Mucosa of rectum (tissue), 2 donors: ENCODE measurements around the gene PAF1.

Experiments used
- H3K27ac ChIP-seq, 2 donors: one replicate each; pipeline ENCODE4 v1.7.0; 2013; ENCODE audit warnings: inconsistent platforms in 2 of 2, low read depth in 2 of 2, low read length in 2 of 2
- H3K27me3 ChIP-seq, 2 donors: one replicate each; pipeline ENCODE4 v1.7.0; 2013; ENCODE audit warnings: low read length in 2 of 2; ENCODE audit not compliant: control insufficient read depth in 2 of 2, insufficient read depth in 2 of 2
- H3K36me3 ChIP-seq, 2 donors: one replicate each; pipeline ENCODE4 v1.7.0; 2013; ENCODE audit warnings: low read length in 2 of 2; ENCODE audit not compliant: control insufficient read depth in 2 of 2, insufficient read depth in 2 of 2
- H3K4me1 ChIP-seq, 2 donors: one replicate each; pipeline ENCODE4 v1.7.0; 2013; ENCODE audit warnings: low read length in 2 of 2, mild to moderate bottlenecking in 1 of 2; ENCODE audit not compliant: control insufficient read depth in 2 of 2, insufficient read depth in 2 of 2
- H3K4me3 ChIP-seq, 2 donors: one replicate each; pipeline ENCODE4 v1.7.0; 2013; ENCODE audit warnings: low read length in 2 of 2
- H3K9ac ChIP-seq, 2 donors: one replicate each; pipeline ENCODE4 v1.7.0; 2013; ENCODE audit warnings: low read length in 2 of 2, low read depth in 1 of 2, mild to moderate bottlenecking in 1 of 2
- H3K9me3 ChIP-seq, 2 donors: one replicate each; pipeline ENCODE4 v1.7.0; 2013; ENCODE audit warnings: low read length in 2 of 2; ENCODE audit not compliant: control insufficient read depth in 2 of 2
- donor health status: healthy.
- donor health status: Normal muscosa, but diverticular disease.

The PAF1 gene

GRCh38 chr19:39390751-39391437, at the start of gene PAF1, which contains the start of gene MED29:
Gene PAF1, minus strand, starts transcription at chr19:39391106. Its CDS starts 242 bp downstream, at chr19:39390864.
Gene MED29, plus strand, starts transcription at chr19:39391378. Its CDS starts 45 bp downstream, at chr19:39391423.
- Histone ChIP-seq H3K27me3 (no peaks in the 10 kb centered on the region), H3K9ac (peak within 1 kb of the TSS; percentile 99 to 100), H3K27ac (peak within 1 kb of the TSS; percentile 97 to 100), H3K36me3 (peaks cover 33 to 47% of the 10 kb centered on the region in 2 donors), H3K9me3 (no peaks in the 10 kb centered on the region), H3K4me3 (peak within 1 kb of the TSS; percentile 94 to 99), H3K4me1 (peaks cover 14 to 15% of the 10 kb centered on the region in 2 donors)

- peaks cover 14 to 20% of the 10 kb centered on the region in 2 donors for H3K4me1 ChIP-seq
- no peak overlapping the region for H3K27ac ChIP-seq
- H3K36me3 ChIP-seq: peaks cover 10 to 12% of the 10 kb centered on the region in 2 donors
- no peaks in the 10 kb centered on the region for H3K27me3 ChIP-seq
- H3K9ac ChIP-seq: no peak overlapping the region
- H3K9me3 ChIP-seq: no peaks in the 10 kb centered on the region
- no peak overlapping the region for H3K4me3 ChIP-seq
Measured at GRCh38 chr19:39438270-39438934, 47.5 kb upstream of the PAF1 start.

DNA sequence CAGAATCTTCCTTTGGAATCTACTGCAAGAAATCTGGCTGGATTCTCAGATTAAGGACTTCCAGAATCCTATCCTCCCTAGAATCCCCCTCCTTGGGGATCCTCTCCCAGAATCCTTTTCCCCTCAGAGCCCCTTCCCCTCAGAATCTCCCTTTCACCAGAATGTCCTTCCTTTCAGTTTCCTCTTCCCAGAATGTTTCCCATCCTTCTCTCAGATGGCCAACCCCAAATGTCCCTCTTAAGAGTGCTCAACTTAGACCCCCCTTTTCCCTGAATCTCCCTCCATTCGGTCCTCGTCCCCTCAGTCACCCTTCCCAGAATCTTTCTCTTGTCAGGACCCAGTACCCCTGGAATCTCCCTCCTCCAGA, 45.4 kb upstream of the PAF1 start:
- no peaks in the 10 kb centered on the region for H3K27me3 ChIP-seq
- no peaks in the 10 kb centered on the region for H3K9me3 ChIP-seq
- peaks cover 22 to 23% of the 10 kb centered on the region in 2 donors for H3K36me3 ChIP-seq
- H3K4me3 ChIP-seq: peak overlapping the region; percentile 84 to 97
- H3K4me1 ChIP-seq: peaks cover 14 to 20% of the 10 kb centered on the region in 2 donors
- H3K27ac ChIP-seq: peak overlapping the region; percentile 73 to 90
- H3K9ac ChIP-seq: peak overlapping the region; percentile 73 to 80

DNA sequence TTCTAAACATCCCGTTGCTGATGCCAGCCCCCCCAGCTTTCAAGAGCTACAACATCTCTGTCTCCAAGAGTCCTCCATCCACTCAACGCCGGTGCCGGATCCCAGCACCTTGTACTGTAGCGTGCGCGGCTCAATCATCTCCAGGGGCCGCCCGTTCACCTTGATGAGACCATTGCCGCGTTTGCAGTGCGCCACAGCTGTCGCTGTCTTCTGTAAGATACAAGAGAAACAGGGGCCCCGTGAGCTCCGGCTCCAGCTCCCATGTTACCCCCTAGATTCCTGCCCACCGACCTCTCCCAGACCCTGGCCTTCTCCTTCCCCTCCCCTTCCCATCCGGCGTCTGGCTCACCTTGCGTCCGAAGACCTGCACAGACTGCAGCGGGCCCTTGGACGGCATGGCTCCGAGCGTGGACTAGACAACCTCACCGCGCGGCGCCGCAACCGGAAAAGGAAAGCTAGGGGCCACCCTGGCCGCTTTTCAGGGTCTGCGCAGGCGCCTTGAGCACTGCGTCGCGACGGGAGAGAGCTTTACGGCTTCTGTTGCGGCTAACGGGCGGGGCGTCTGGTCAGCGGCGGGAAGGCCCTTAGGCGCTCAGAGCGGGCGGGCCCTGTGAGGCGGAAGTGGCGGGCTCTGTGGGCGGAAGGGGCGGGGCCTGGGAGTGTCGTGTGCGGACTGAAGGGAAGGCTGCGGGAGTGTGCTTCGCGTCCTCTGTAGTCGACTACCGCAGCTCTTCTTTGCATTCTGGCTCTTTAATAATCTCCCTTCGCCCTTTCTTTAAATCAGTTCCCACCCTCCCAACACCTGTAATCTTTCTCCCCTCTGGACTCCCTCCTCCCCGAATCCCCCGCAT, 44.8 kb upstream of the PAF1 start, which contains the start of gene RPS16:
Gene RPS16, minus strand, starts transcription at position 451 of the 851 bp plus-strand sequence. Its CDS starts 54 bp downstream, at position 397.
- Histone ChIP-seq H3K36me3 (peaks cover 22 to 26% of the 10 kb centered on the region in 2 donors), H3K27me3 (no peaks in the 10 kb centered on the region), H3K4me1 (peaks cover 18 to 24% of the 10 kb centered on the region in 2 donors), H3K27ac (peak within 1 kb of the TSS; percentile 73 to 90), H3K9ac (peak within 1 kb of the TSS; percentile 77 to 98), H3K4me3 (peak within 1 kb of the TSS; percentile 97), H3K9me3 (no peaks in the 10 kb centered on the region)

- H3K4me3 ChIP-seq: peak overlapping the region; percentile 97
- peaks cover 22 to 26% of the 10 kb centered on the region in 2 donors for H3K36me3 ChIP-seq
- H3K27ac ChIP-seq: no peak overlapping the region
- no peaks in the 10 kb centered on the region for H3K27me3 ChIP-seq
- H3K9ac ChIP-seq: peak overlapping the region; percentile 77 to 98
- peaks cover 18 to 24% of the 10 kb centered on the region in 2 donors for H3K4me1 ChIP-seq
- no peaks in the 10 kb centered on the region for H3K9me3 ChIP-seq
Measured at GRCh38 chr19:39434123-39435076, 43.5 kb upstream of the PAF1 start.

DNA sequence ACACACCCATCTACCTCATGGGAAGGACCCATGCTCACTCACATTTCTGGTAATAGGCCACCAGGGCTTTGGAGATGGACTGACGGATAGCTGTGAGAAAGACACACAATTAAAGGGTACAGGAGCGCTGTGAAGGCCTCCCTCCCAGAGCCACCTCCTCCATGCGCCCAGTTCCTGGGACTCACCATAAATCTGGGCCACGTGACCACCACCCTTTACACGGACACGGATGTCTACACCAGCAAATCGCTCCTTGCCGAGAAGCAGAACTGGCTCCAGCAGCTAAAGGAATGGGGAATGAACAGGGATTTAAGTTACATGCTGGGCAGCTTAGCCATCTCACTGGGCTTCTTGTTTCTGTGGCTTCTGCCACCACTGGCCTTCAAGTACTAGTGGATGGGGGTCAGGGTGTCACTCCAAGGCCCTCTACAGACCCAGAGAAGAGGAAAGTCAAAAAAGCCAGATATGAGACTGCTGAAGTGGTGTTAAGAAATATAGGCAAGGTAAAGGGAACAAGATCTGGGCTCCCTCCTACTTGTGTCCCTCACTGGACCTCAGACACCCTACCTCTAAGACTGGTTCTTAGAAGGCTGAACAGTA, 42.7 kb upstream of the PAF1 start:
- no peaks in the 10 kb centered on the region for H3K27me3 ChIP-seq
- peaks cover 18 to 24% of the 10 kb centered on the region in 2 donors for H3K4me1 ChIP-seq
- H3K36me3 ChIP-seq: peaks cover 22 to 26% of the 10 kb centered on the region in 2 donors
- no peaks in the 10 kb centered on the region for H3K9me3 ChIP-seq
- no peak overlapping the region for H3K27ac ChIP-seq
- H3K9ac ChIP-seq: no peak overlapping the region
- no peak overlapping the region for H3K4me3 ChIP-seq

DNA sequence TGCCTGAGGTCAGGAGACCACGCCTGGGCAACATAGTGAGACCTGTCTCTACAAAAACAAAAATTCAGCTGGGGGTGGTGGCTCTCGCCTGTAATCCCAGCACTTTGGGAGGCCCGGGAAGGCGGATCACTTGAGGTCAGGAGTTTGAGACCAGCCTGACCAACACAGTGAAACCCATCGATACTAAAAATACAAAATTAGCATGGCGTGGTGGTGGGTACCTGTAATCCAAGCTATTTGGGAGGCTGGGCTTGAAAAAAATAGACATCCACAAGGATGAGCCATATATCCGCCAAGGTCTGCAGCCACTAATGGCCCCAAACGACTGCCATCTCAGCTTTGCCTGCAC, 41.7 kb upstream of the PAF1 start:
- peaks cover 22 to 26% of the 10 kb centered on the region in 2 donors for H3K36me3 ChIP-seq
- no peak overlapping the region for H3K27ac ChIP-seq
- no peak overlapping the region for H3K4me3 ChIP-seq
- H3K9ac ChIP-seq: no peak overlapping the region
- H3K27me3 ChIP-seq: no peaks in the 10 kb centered on the region
- H3K4me1 ChIP-seq: peaks cover 18 to 24% of the 10 kb centered on the region in 2 donors
- no peaks in the 10 kb centered on the region for H3K9me3 ChIP-seq

- Histone ChIP-seq H3K27me3 (no peaks in the 10 kb centered on the region), H3K36me3 (peaks cover 22 to 26% of the 10 kb centered on the region in 2 donors), H3K9me3 (no peaks in the 10 kb centered on the region), H3K27ac (peak overlapping the region; percentile 69 to 74), H3K4me3 (peak overlapping the region in 1 of 2 donors; percentile 14), H3K9ac (no peak overlapping the region), H3K4me1 (peaks cover 15 to 17% of the 10 kb centered on the region in 2 donors)
Measured at GRCh38 chr19:39430675-39431593, 40.0 kb upstream of the PAF1 start.
